ENCODE measurements around the gene CD58.

DNA sequence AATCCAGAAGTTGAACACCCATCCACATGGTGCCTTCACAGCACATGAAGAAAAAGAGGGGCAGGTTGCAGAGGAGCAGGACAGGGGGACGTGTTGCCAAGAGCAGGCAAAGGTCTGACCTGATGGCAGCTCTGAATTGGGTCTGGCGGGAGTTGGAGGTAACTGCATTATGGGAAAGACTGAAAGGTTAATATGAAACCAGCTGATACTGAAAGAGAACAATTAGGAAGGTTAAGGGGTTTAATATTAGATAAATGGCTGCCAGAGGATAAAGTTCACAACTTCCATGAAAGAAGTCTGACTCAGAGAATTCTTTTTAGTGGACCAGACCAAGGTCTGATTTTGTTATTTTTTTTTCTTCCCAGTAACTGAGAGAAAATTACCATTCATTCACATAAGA lies 76.1 kb downstream of the CD58 start:
- no peak for TF ChIP-seq CTCF (conservative IDR thresholded peaks at IDR 0.05; ENCODE audit: low read depth, low read length)
- no peak for TF ChIP-seq BHLHE40 (IDR thresholded peaks at IDR 0.05; ENCODE audit: low read depth, low read length)
- no peak for TF ChIP-seq ELK1 (IDR thresholded peaks at IDR 0.05; ENCODE audit: borderline replicate concordance, low read depth, low read length)
- TF ChIP-seq POLR2A (IDR thresholded peaks at IDR 0.05; ENCODE audit: low read depth, low read length): no peak
- no peak for TF ChIP-seq RAD21 (IDR thresholded peaks at IDR 0.05; ENCODE audit: low read length)
- TF ChIP-seq MXI1 (IDR thresholded peaks at IDR 0.05; ENCODE audit: borderline replicate concordance, low read depth, low read length): no peak
- no peak for TF ChIP-seq CEBPB (IDR thresholded peaks at IDR 0.05; ENCODE audit: low read depth, low read length)
